A549 (cell line): ENCODE results near the gene FUT3. TPM values are rescaled to one million over a fixed set of nuclear protein-coding genes. Genes with fewer than 3 reads are reported as not detected.
"Not testable (repeated sequence)": the region's sequence is repeated elsewhere in the genome, so short reads cannot be mapped to it uniquely, and the experiment has no call there.

ENCODE experiments used
- ATAC-seq, 2 experiments: fragments of 200-7000 bp in 1 of 2; fragments of >200 bp in 1 of 2; cut with Nextera tagmentation in 1 of 2; cut with Tn5 transposase in 1 of 2; 3 replicates each; pipeline versions ENCODE4 v1.8.0 to v1.9.1; 2018 to 2020; ENCODE audit warnings: mild to moderate bottlenecking in 1 of 2, moderate library complexity in 1 of 2
- CTCF ChIA-PET: fragments of 300-600 bp; sonication (Branson Sonifier 250); formaldehyde crosslinking; extraction: SDS; loops from one replicate; lab custom pipeline; 2021; ENCODE audit warnings: antibody characterized with exemption, inconsistent platforms; lab: Yijun Ruan, JAX
- POLR2A ChIA-PET: fragments of 350-600 bp; formaldehyde crosslinking; extraction: SDS; loops from one replicate; lab custom pipeline; 2021; ENCODE audit warnings: antibody characterized with exemption, inconsistent platforms; lab: Yijun Ruan, JAX
- DNase-seq, 2 experiments: peaks; one replicate each; pipeline versions ENCODE4 v3.0.0 to v3.0.0-alpha.2; 2011 to 2016; ENCODE audit warnings: low read depth in 1 of 2, low spot score in 1 of 2
- FAIRE-seq: peaks from 2 replicates; lab custom pipeline; 2011; peaks lifted over from hg19 to GRCh38; lab: Jason Lieb, UNC
- H3K27ac ChIP-seq, 2 experiments: fragments of >200 bp; sonication (Bioruptor Twin); formaldehyde crosslinking; 3 replicates each; pipeline ENCODE4 v1.5.1; 2016 to 2017
- H3K4me1 ChIP-seq: fragments of >200 bp; sonication (Bioruptor Twin); formaldehyde crosslinking; 3 replicates; pipeline ENCODE4 v1.6.1; 2016
- H3K4me2 ChIP-seq: fragments of >200 bp; sonication (Bioruptor Twin); formaldehyde crosslinking; 3 replicates; pipeline ENCODE4 v1.6.1; 2016
- H3K4me3 ChIP-seq: fragments of >200 bp; sonication (Bioruptor Twin); formaldehyde crosslinking; 3 replicates; pipeline ENCODE4 v1.5.1; 2016
- H3K9me3 ChIP-seq: fragments of >200 bp; sonication (Bioruptor Twin); formaldehyde crosslinking; 3 replicates; pipeline ENCODE4 v1.6.1; 2016
- CBX2 ChIP-seq: fragments of 200-600 bp; sonication (generic); IDR thresholded peaks from 2 replicates; pipeline ENCODE4 v1.6.1; 2016; ENCODE audit warnings: low read depth, mild to moderate bottlenecking, borderline replicate concordance
- CBX8 ChIP-seq: fragments of 200-600 bp; sonication (generic); IDR thresholded peaks from 2 replicates; pipeline ENCODE4 v1.6.1; 2016
- CEBPB ChIP-seq, 2 experiments: fragments of >200 bp in 1 of 2; sonication (Bioruptor Twin) in 1 of 2; formaldehyde crosslinking in 1 of 2; IDR thresholded peaks; 2 replicates each; pipeline ENCODE4 v1.6.1; 2012 to 2016
- EP300 ChIP-seq, 2 experiments: fragments of >200 bp; sonication (Bioruptor Twin); formaldehyde crosslinking; IDR thresholded peaks; 2 replicates in 1 of 2; 3 replicates in 1 of 2; pipeline ENCODE4 v1.6.1; 2016 to 2017
- FOSL2 ChIP-seq, 2 experiments: fragments of 450-650 bp in 1 of 2; fragments of >200 bp in 1 of 2; sonication (Bioruptor Twin) in 1 of 2; formaldehyde crosslinking; IDR thresholded peaks; 2 replicates each; pipeline versions ENCODE4 v1.5.0 to v1.6.1; 2016 to 2020; ENCODE audit warnings: mild to moderate bottlenecking in 1 of 2, moderate library complexity in 1 of 2
- GATA3 ChIP-seq: IDR thresholded peaks from 2 replicates; pipeline ENCODE4 v1.6.1; 2012; ENCODE audit warnings: borderline replicate concordance
- HOXB13 ChIP-seq: fragments of 250-450 bp; sonication (Bioruptor Pico); IDR thresholded peaks from 2 replicates; pipeline ENCODE4 v1.5.0; 2020; ENCODE audit warnings: low read depth, mild to moderate bottlenecking, moderate library complexity
- HOXB5 ChIP-seq: fragments of 250-450 bp; sonication (Bioruptor Pico); IDR thresholded peaks from 2 replicates; pipeline ENCODE4 v1.5.0; 2020; ENCODE audit warnings: mild to moderate bottlenecking, moderate library complexity
- JUN ChIP-seq, 2 experiments: fragments of >200 bp; sonication (Bioruptor Twin); formaldehyde crosslinking; IDR thresholded peaks; 2 replicates in 1 of 2; 3 replicates in 1 of 2; pipeline ENCODE4 v1.6.1; 2016 to 2017
- KDM1A ChIP-seq: fragments of 200-600 bp; sonication (generic); IDR thresholded peaks from 2 replicates; pipeline ENCODE4 v1.6.1; 2016; ENCODE audit warnings: low read depth, mild to moderate bottlenecking
- MAFK ChIP-seq: fragments of 450-650 bp; IDR thresholded peaks from 2 replicates; pipeline ENCODE4 v1.6.1; 2014; ENCODE audit not compliant: partially characterized antibody
- NFE2L2 ChIP-seq: fragments of 150-350 bp; conservative IDR thresholded peaks from 2 replicates; pipeline ENCODE4 v1.6.1; 2014; ENCODE audit warnings: low read length
- NR3C1 ChIP-seq: fragments of >200 bp; sonication (Bioruptor Twin); formaldehyde crosslinking; IDR thresholded peaks from 3 replicates; pipeline ENCODE4 v1.6.1; 2017
- PHF8 ChIP-seq: fragments of 200-600 bp; sonication (generic); IDR thresholded peaks from 2 replicates; pipeline ENCODE4 v1.6.1; 2016; ENCODE audit warnings: low read depth, mild to moderate bottlenecking, antibody characterized with exemption, moderate library complexity, borderline replicate concordance
- RARB ChIP-seq: fragments of 250-450 bp; sonication (Bioruptor Pico); IDR thresholded peaks from 2 replicates; pipeline ENCODE4 v1.8.0; 2021; ENCODE audit warnings: mild to moderate bottlenecking, moderate library complexity
- RFX5 ChIP-seq: fragments of 450-650 bp; IDR thresholded peaks from 2 replicates; pipeline ENCODE4 v1.7.1; 2014; ENCODE audit warnings: antibody characterized with exemption, mild to moderate bottlenecking, moderate library complexity
- SMC3 ChIP-seq: fragments of >200 bp; sonication (Bioruptor Twin); formaldehyde crosslinking; IDR thresholded peaks from 3 replicates; pipeline ENCODE4 v1.6.1; 2018; ENCODE audit warnings: inconsistent platforms
- ZSCAN20 ChIP-seq: fragments of 250-450 bp; sonication (Bioruptor Pico); IDR thresholded peaks from 2 replicates; pipeline ENCODE4 v1.8.0; 2022; ENCODE audit warnings: mild to moderate bottlenecking, moderate library complexity
- WGBS: methylation state at CpG from one replicate; pipeline ENCODE4 v1.1.6; 2017; ENCODE audit errors: missing lambda C conversion rate; 5-methylcytosine and 5-hydroxymethylcytosine counted together
- polyA plus RNA-seq, 4 experiments: library from polyadenylated mRNA; depleted of rRNA in 3 of 4; stranded (reverse); fragments of >200 nt; fragmentation: RNase III in 1 of 4; extraction: RNeasy Plus Mini Kit Qiagen cat#74134 plus additional on column Dnase treatment in 1 of 4; gene quantifications; 2 replicates in 3 of 4; 3 replicates in 1 of 4; pipeline ENCODE4 v1.2.3, GENCODE V29; 2011 to 2017

The FUT3 gene
- polyA plus RNA-seq, 2 of the 4 experiments (the other 2 are of a cell fraction), result 0.09 TPM

GRCh38 chr19:5843295-5843927, 7.8 kb downstream of the FUT3 start:
- Histone ChIP-seq H3K27ac (no peak overlapping the region), H3K4me1 (peaks cover 7% of the 10 kb centered on the region), H3K4me2 (no peak overlapping the region), H3K4me3 (no peak overlapping the region), H3K9me3 (no peaks in the 10 kb centered on the region)
- ChIA-PET CTCF (no interaction called here), POLR2A (no interaction called here)
- ATAC-seq (no peak), DNase-seq (no peak), FAIRE-seq (no peak)
- TF ChIP-seq FOSL2 (IDR thresholded peaks at IDR 0.05), result no peak
- TF ChIP-seq FOSL2 (CRISPR knock-in tag; IDR thresholded peaks at IDR 0.05), result no peak
- no peak for TF ChIP-seq GATA3
- TF ChIP-seq RARB (CRISPR knock-in tag), result no peak
- no peak for TF ChIP-seq MAFK
- WGBS, result 72% methylated on average over 6 of the region's 21 CpGs

DNA sequence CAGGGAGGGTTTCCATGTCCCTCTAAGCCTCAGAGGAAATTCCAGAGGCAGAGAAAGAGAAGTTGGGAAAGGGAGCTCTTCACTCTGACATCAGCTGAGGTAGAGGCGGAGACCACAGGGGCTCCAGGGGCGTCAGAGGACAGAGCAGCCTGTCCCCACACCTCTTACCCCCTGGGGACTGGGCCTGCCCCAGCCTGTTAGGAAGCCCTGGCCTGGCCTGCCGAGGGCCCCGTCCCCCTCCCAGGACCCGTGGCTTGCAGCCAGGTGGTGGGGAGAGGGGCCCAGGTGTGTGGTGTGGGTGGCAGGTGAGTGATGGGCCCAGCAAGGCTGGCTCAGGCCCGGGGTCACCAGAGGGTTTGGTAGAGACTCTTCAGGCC, 9.5 kb downstream of the FUT3 start:
- POLR2A ChIA-PET, result interaction anchor here (2.7 kb wide), 1 partner anchor 14 kb away, joined by 22 read pairs; no protein-coding TSS in a partner anchor
- WGBS, result 76% methylated on average over 3 of the region's 6 CpGs
- not testable (repeated sequence) for H3K4me3 ChIP-seq, H3K9me3 ChIP-seq, FAIRE-seq, ATAC-seq, DNase-seq, H3K4me2 ChIP-seq
- peak overlapping the region in 1 of 2 experiments; percentile 37; a peak in 2 of 6 replicates for H3K27ac ChIP-seq
- H3K4me1 ChIP-seq, result peaks cover 18% of the 10 kb centered on the region
- CTCF ChIA-PET, result interaction anchor here (2.1 kb wide), 1 partner anchor 38 kb away, joined by 7 read pairs; no protein-coding TSS in a partner anchor

DNA sequence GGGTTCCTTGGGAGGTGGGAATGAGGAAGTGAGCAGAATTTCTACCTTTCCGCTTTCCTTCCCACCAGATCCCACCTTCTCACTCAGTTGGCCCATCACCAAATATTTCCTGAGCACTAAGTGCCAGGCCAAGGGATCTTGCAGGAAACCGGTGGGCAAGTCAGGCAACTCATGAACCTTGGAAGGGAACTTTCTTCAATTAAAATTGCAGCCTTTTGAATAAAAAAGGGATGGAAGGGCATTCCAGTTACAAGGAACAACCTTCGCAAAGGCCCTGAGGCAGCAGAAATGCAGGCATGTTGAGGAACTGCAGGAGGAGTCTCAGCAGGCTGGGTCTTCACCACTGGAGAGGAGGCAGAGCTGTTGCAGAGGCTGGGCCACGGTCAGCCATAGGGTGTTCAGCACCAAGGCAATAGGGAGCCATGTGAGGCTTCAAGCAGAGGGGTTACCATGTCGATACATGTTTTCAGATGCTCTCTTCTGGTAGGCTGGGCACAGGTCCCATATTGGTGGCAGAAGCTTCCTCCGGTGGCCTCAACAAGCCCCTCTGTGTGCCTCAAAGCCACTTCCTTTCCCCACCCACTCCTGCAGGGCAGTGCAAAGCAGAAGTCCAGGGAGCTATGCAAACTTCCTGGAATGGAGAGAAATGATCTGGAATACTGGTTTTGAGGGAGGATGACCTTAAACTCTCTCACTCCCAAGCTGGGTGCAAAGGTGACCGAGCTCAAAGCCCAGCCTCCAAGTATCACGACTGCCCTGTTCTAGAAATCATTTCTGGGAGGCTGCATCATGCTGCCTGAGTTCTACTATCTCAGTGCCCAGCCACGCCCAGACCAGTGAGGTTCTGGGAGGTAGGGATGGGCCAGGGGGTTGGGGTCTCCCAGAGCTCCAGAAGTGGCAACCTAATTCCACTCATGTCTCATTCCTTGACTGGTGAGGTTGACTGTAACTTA, 11.9 kb downstream of the FUT3 start, which contains the start of gene FUT6:
TSS of gene FUT6 (minus strand) at position 638 of the 953 bp plus-strand sequence. CDS start 7,135 bp downstream, outside the sequence.
- WGBS, result 90% methylated on average over 8 of the region's 9 CpGs
- ChIA-PET POLR2A (interaction anchor here (0.5 to 2.7 kb wide), 2 partner anchors 10 to 11 kb away, joined by 4 to 22 read pairs; no protein-coding TSS in a partner anchor), CTCF (interaction anchor here (0.7 to 2.1 kb wide), 3 partner anchors 15 to 53 kb away, joined by 3 to 7 read pairs (median 5); no protein-coding TSS in a partner anchor)
- TF ChIP-seq CBX2, result no peak
- TF ChIP-seq KDM1A, result no peak
- TF ChIP-seq NFE2L2, result no peak
- TF ChIP-seq MAFK, result no peak
- TF ChIP-seq PHF8, result no peak
- TF ChIP-seq ZSCAN20 (CRISPR knock-in tag), result no peak
- no peak for TF ChIP-seq NR3C1
- TF ChIP-seq GATA3, result no peak
- H3K4me1 ChIP-seq, result peaks cover 18% of the 10 kb centered on the region
- peak within 1 kb of the TSS in 1 of 2 experiments; percentile 49; a peak in 1 of 6 replicates for H3K27ac ChIP-seq
- ATAC-seq, result peak; percentile 44 to 51; a peak in 2 of 6 replicates
- no peak within 1 kb of the TSS for H3K4me3 ChIP-seq
- H3K9me3 ChIP-seq, result no peaks in the 10 kb centered on the region
- H3K4me2 ChIP-seq, result no peak within 1 kb of the TSS
- no peak for DNase-seq
- FAIRE-seq, result no peak

GRCh38 chr19:5838353-5839064, 12.7 kb downstream of the FUT3 start:
- ATAC-seq, result 0 out of 6 replicates have a peak, but pooled peaks of 1 of the 2 experiments have one; percentile 28
- Histone ChIP-seq H3K9me3 (no peaks in the 10 kb centered on the region), H3K27ac (peak overlapping the region; percentile 15 to 49; a peak in 3 of 6 replicates), H3K4me1 (peaks cover 18% of the 10 kb centered on the region)
- no peak for TF ChIP-seq FOSL2 (IDR thresholded peaks at IDR 0.05)
- no peak for TF ChIP-seq FOSL2 (CRISPR knock-in tag; IDR thresholded peaks at IDR 0.05)
- no peak for TF ChIP-seq SMC3
- no peak for TF ChIP-seq HOXB13
- no peak for TF ChIP-seq EP300 (IDR thresholded peaks at IDR 0.05)
- no peak for TF ChIP-seq CEBPB (IDR thresholded peaks at IDR 0.05)
- no peak for TF ChIP-seq CBX8
- TF ChIP-seq CBX2, result no peak
- no peak for TF ChIP-seq KDM1A
- TF ChIP-seq HOXB5 (CRISPR knock-in tag), result no peak
- no peak for TF ChIP-seq RFX5
- no peak for TF ChIP-seq JUN (IDR thresholded peaks at IDR 0.05)
- TF ChIP-seq, all 56 proteins: peak for 0
- Histone ChIP-seq H3K4me2 (peak overlapping the region; percentile 61; the same call in 2 of the 3 replicates), H3K4me3 (no peak overlapping the region)
- no peak for DNase-seq
- ChIA-PET POLR2A (interaction anchor here (0.5 to 2.9 kb wide), 2 partner anchors 9 to 10 kb away, joined by 4 to 8 read pairs; no protein-coding TSS in a partner anchor), CTCF (interaction anchor here (0.9 to 1.4 kb wide), 2 partner anchors 35 to 54 kb away, joined by 3 to 5 read pairs; no protein-coding TSS in a partner anchor)
- WGBS, result 84% methylated on average over 17 of the region's 20 CpGs
- no peak for FAIRE-seq
